SK-N-MC (cell line): ENCODE data around the gene IL17C.

Experiments used
- EZH2 ChIP-seq: fragments of 200-600 bp; sonication (generic); IDR thresholded peaks from one replicate; pipeline ENCODE4 v1.6.1; 2017; ENCODE audit warnings: antibody characterized with exemption
- POLR2AphosphoS5 ChIP-seq: IDR thresholded peaks from 2 replicates; pipeline ENCODE4 v1.6.1; 2012; ENCODE audit warnings: mild to moderate bottlenecking, low read depth, low read length, borderline replicate concordance

GRCh38 chr16:88622125-88622524, 16.2 kb upstream of the IL17C start:
- no peak for TF ChIP-seq EZH2
- TF ChIP-seq POLR2AphosphoS5: no peak
